ENCODE results near the gene SEC14L2. TPM values are rescaled to one million over a fixed set of nuclear protein-coding genes. Genes with fewer than 3 reads are reported as not detected.
"Not testable (repeated sequence)": the region's sequence is repeated elsewhere in the genome, so short reads cannot be mapped to it uniquely, and the experiment has no call there.

The SEC14L2 gene
- total and polyA plus RNA-seq, 2 donors (not counting 3 experiments of a cell fraction or from before 2014, with no cell fraction given): 22.5 to 28.8 TPM

DNA sequence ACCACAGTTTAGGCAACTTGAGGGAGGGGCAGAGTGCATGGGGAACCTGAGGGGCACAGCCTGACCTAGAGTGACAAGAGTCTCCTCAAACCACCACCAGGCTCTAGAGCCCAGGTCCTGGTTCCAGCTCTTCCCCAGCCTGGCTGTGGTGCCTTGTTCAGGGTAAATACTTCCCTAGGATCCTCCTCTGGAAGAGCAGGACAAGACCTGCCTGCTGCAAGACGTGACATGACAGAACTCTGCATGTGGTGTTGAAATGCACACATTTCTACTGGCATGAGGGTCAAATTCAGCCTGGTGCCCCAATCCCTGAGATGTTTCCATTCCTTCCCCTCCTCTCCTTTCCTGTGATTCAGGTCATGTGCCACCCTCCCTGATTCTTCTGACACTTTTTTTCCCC lies 3.3 kb downstream of the SEC14L2 start:
- Histone ChIP-seq H3K79me2 (ENCODE audit: control insufficient read depth, insufficient read depth, low read length) (peaks cover 46% of the 10 kb centered on the region), H3K4me1 (ENCODE audit: control insufficient read depth, extremely low read depth, insufficient read depth, low read length) (peaks cover 16% of the 10 kb centered on the region), H2AFZ (ENCODE audit: low read depth, low read length) (no peak overlapping the region), H3K4me3 (replicated peaks in 1 of 3; ENCODE audit: insufficient read depth in 1 of 3, low read depth in 1 of 3, low read length in 3 of 3) (no peak overlapping the region), H3K4me2 (ENCODE audit: insufficient read depth, low read length) (no peak overlapping the region), H3K9me1 (replicated peaks; ENCODE audit: control insufficient read depth, extremely low read depth, insufficient read depth, low read length) (no peaks in the 10 kb centered on the region), H3K36me3 (ENCODE audit: control insufficient read depth in 2 of 2, extremely low read depth in 1 of 2, insufficient read depth in 2 of 2, low read length in 2 of 2) (peaks cover 0 to 11% of the 10 kb centered on the region in 2 experiments), H3K9ac (replicated peaks; ENCODE audit: extremely low read depth, insufficient read depth, low read length) (no peak overlapping the region), H3K27me3 (ENCODE audit: control insufficient read depth in 2 of 2, insufficient read depth in 2 of 2, low read length in 2 of 2) (no peaks in the 10 kb centered on the region), H4K20me1 (replicated peaks; ENCODE audit: control insufficient read depth, extremely low read depth, insufficient read depth, low read length) (no peaks in the 10 kb centered on the region), H3K9me3 (replicated peaks; ENCODE audit: control insufficient read depth, insufficient read depth, low read length) (no peaks in the 10 kb centered on the region), H3K27ac (ENCODE audit: insufficient read depth, low read depth, low read length) (no peak overlapping the region)
- no TSS peak for BruUV-seq (replicated peaks)
- DNase-seq (ENCODE audit: low read depth, low spot score): no peak
- intact Hi-C loops (cut with micrococcal nuclease) (no loop called here), dilution Hi-C loops (cut with MboI; ENCODE audit: extremely low pct_ligation_motif_present, low sequenced_read_pairs) (no loop called here)
- no peak for FAIRE-seq
- ChIA-PET CTCF (interaction anchor here (0.7 kb wide), 1 partner anchor 293 kb away, joined by 3 read pairs; no protein-coding TSS in a partner anchor), POLR2A (interaction anchor here (0.7 kb wide), 1 partner anchor 39 kb away, joined by 6 read pairs; no protein-coding TSS in a partner anchor)
- TF ChIP-seq JUN (IDR thresholded peaks at IDR 0.05; ENCODE audit: borderline replicate concordance, insufficient read depth, insufficient read length, low read depth): no peak

DNA sequence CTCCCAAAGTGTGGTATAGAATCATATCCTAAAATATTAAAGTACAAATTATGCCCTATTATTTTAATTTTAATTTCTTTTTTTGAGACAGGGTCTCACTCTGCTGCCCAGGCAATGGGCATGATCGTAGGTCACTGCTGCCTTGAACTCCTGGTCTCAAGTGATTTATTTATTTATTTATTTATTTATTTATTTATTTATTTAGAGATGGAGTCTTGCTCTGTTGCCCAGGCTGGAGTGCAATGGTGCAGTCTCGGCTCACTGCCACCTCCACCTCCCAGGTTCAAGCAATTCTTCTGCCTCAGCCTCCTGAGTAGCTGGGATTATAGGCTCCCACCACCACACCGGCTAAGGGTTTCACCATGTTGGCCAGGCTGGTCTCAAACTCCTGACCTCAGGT lies 4.2 kb downstream of the SEC14L2 start:
- H3K9ac ChIP-seq (replicated peaks; ENCODE audit: extremely low read depth, insufficient read depth, low read length); dilution Hi-C loops (cut with MboI; ENCODE audit: extremely low pct_ligation_motif_present, low sequenced_read_pairs); H3K27ac ChIP-seq (ENCODE audit: insufficient read depth, low read depth, low read length); H3K9me3 ChIP-seq (replicated peaks; ENCODE audit: control insufficient read depth, insufficient read depth, low read length); intact Hi-C loops (cut with micrococcal nuclease); H3K27me3 ChIP-seq (ENCODE audit: control insufficient read depth in 2 of 2, insufficient read depth in 2 of 2, low read length in 2 of 2); DNase-seq (ENCODE audit: low read depth, low spot score); H3K4me3 ChIP-seq (replicated peaks in 1 of 3; ENCODE audit: insufficient read depth in 1 of 3, low read depth in 1 of 3, low read length in 3 of 3); FAIRE-seq; H2AFZ ChIP-seq (ENCODE audit: low read depth, low read length); BruUV-seq (replicated peaks); H4K20me1 ChIP-seq (replicated peaks; ENCODE audit: control insufficient read depth, extremely low read depth, insufficient read depth, low read length); H3K4me2 ChIP-seq (ENCODE audit: insufficient read depth, low read length); H3K9me1 ChIP-seq (replicated peaks; ENCODE audit: control insufficient read depth, extremely low read depth, insufficient read depth, low read length): not testable (repeated sequence)
- Histone ChIP-seq H3K36me3 (ENCODE audit: control insufficient read depth in 2 of 2, extremely low read depth in 1 of 2, insufficient read depth in 2 of 2, low read length in 2 of 2) (peaks cover 0 to 13% of the 10 kb centered on the region in 2 experiments), H3K79me2 (ENCODE audit: control insufficient read depth, insufficient read depth, low read length) (peaks cover 49% of the 10 kb centered on the region), H3K4me1 (ENCODE audit: control insufficient read depth, extremely low read depth, insufficient read depth, low read length) (peaks cover 16% of the 10 kb centered on the region)
- CTCF ChIA-PET: interaction anchor here (0.7 to 1.2 kb wide), 2 partner anchors 14 to 294 kb away, joined by 3 to 4 read pairs; partner anchors contain the start of gene RNF215
- POLR2A ChIA-PET: interaction anchor here (0.7 kb wide), 1 partner anchor 38 kb away, joined by 6 read pairs; no protein-coding TSS in a partner anchor

Measured in endothelial cell of umbilical vein (primary cell).